Activated naive CD4-positive, alpha-beta T cell treated with anti-CD3 and anti-CD28 coated beads, Interleukin-2, amount 10 ng/mL, durations not matched to agents 7 days and 5 days (primary cell): Measurements from ENCODE around the gene TCF19.

Source experiments
- CTCF ChIA-PET: fragments of 350-600 bp; sonication (Branson Sonifier 250); formaldehyde crosslinking; loops from one replicate; lab custom pipeline; 2021; ENCODE audit warnings: antibody characterized with exemption; lab: Charles Lee
- DNase-seq: peaks from one replicate; pipeline ENCODE4 v3.0.0-alpha.2; 2020
- H3K27ac Mint-ChIP-seq: one replicate; pipeline ENCODE4 v1.8.0; 2021; ENCODE audit warnings: mild to moderate bottlenecking, moderate library complexity, mixed read lengths
- H3K27me3 Mint-ChIP-seq: one replicate; pipeline ENCODE4 v1.8.0; 2021; ENCODE audit warnings: mild to moderate bottlenecking, mixed read lengths
- H3K36me3 Mint-ChIP-seq: one replicate; pipeline ENCODE4 v1.8.0; 2021; ENCODE audit warnings: mixed read lengths
- H3K4me1 Mint-ChIP-seq: one replicate; pipeline ENCODE4 v1.8.0; 2021; ENCODE audit warnings: mixed read lengths
- H3K4me3 Mint-ChIP-seq: one replicate; pipeline ENCODE4 v1.8.0; 2021; ENCODE audit warnings: mild to moderate bottlenecking, moderate library complexity, mixed read lengths
- H3K9me3 Mint-ChIP-seq: one replicate; pipeline ENCODE4 v1.8.0; 2021; ENCODE audit warnings: mixed read lengths

The TCF19 gene

DNA sequence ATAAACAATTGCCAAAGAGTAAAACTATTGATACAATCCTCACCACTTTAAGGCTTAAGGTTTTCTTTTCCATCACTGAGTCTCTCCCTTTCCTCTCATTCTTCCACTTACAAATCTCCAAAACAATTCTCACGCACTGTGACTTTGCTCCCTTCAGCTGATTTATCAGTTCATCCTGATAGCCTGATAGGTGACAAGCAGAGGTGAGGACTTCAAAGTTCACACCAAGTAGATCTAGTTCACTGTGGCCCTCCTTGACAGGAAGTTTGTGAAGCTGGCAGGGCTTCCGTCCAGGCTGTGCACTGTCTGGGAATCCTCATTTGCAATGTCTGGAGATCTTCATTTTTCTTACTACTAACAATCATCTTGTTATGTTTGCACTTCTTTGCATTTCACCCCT is 47.2 kb downstream of the TCF19 start:
- no peak for DNase-seq
- peaks cover 20% of the 10 kb centered on the region for H3K36me3 Mint-ChIP-seq
- CTCF ChIA-PET = no interaction called here
- peaks cover 4% of the 10 kb centered on the region for H3K9me3 Mint-ChIP-seq
- H3K4me1 Mint-ChIP-seq = peaks cover 49% of the 10 kb centered on the region
- H3K4me3 Mint-ChIP-seq = peak overlapping the region; percentile 18
- H3K27ac Mint-ChIP-seq = peak overlapping the region; percentile 76
- H3K27me3 Mint-ChIP-seq = peaks cover 3% of the 10 kb centered on the region

DNA sequence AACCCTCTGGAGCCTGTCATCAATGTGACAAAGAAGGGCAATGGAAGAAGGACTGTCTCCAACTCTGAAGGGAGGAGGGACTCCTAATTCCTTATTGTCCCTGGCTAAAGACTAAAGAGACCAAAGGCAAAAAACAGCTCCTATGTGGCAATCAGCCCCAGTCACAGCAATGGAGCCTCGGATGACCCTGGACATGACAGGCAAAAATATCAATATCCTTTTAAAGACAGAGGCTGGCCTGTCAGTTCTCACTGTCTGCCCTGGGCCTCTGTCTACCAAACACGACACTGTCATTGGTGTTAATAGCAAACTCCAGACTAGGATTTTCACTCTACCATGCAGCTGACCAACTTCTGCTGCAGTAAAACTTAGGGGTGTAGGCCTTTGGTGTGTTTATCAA is 50.1 kb downstream of the TCF19 start:
- CTCF ChIA-PET = interaction anchor here (0.8 kb wide), 1 partner anchor 128 kb away, joined by 4 read pairs; no protein-coding TSS in a partner anchor
- DNase-seq = no peak
- no peaks in the 10 kb centered on the region for H3K9me3 Mint-ChIP-seq
- H3K27ac Mint-ChIP-seq = no peak overlapping the region
- peaks cover 4% of the 10 kb centered on the region for H3K36me3 Mint-ChIP-seq
- no peak overlapping the region for H3K4me3 Mint-ChIP-seq
- peaks cover 22% of the 10 kb centered on the region for H3K4me1 Mint-ChIP-seq
- peaks cover 3% of the 10 kb centered on the region for H3K27me3 Mint-ChIP-seq

DNA sequence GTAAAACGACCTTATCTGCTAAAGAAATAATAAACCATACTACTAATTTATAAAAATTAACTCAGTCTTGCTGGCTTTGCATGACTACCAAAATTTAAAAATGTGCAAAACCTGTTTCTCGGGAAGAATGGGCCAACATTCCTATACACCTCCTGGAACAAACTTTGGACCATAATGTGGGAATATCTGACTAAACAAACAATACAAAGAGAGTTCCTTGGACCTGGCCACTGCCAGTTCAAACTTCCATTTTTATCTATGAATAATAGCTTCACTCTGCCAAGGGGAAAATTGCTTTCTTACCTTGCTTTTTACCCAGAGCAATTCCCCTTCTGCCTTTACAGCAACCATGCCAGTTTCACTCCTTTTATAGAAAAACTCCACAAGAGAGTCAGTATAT is 50.7 kb downstream of the TCF19 start:
- DNase-seq = no peak
- CTCF ChIA-PET = interaction anchor here (1.2 kb wide), 1 partner anchor 158 kb away, joined by 3 read pairs; no protein-coding TSS in a partner anchor
- peaks cover 3% of the 10 kb centered on the region for H3K27me3 Mint-ChIP-seq
- H3K4me1 Mint-ChIP-seq = peaks cover 15% of the 10 kb centered on the region
- peaks cover 4% of the 10 kb centered on the region for H3K36me3 Mint-ChIP-seq
- no peak overlapping the region for H3K27ac Mint-ChIP-seq
- H3K4me3 Mint-ChIP-seq = no peak overlapping the region
- H3K9me3 Mint-ChIP-seq = no peaks in the 10 kb centered on the region

DNA sequence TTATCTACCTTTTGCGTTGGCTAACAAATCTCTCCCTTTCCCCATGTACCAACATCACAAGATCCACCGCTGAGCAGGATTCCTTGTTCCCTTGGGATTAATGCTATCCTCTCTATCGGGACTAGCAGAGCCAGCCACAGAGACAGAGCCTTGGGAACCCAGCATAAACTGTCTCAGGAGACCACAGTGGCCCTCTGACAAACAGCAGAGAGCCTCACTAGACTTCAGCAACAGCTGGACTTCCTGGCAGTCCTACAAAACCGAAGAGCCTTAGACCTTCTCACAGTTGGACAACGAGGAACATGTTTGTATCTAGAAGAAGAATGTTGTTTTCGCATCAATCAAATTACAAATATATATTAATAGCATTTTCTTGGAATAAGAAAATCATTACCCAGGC is 51.7 kb downstream of the TCF19 start:
- H3K4me3 Mint-ChIP-seq = no peak overlapping the region
- peaks cover 2% of the 10 kb centered on the region for H3K9me3 Mint-ChIP-seq
- H3K27me3 Mint-ChIP-seq = peaks cover 3% of the 10 kb centered on the region
- CTCF ChIA-PET = interaction anchor here (0.6 kb wide), 1 partner anchor 18 kb away, joined by 3 read pairs; no protein-coding TSS in a partner anchor
- H3K36me3 Mint-ChIP-seq = peaks cover 4% of the 10 kb centered on the region
- peaks cover 6% of the 10 kb centered on the region for H3K4me1 Mint-ChIP-seq
- H3K27ac Mint-ChIP-seq = no peak overlapping the region
- DNase-seq = no peak

DNA sequence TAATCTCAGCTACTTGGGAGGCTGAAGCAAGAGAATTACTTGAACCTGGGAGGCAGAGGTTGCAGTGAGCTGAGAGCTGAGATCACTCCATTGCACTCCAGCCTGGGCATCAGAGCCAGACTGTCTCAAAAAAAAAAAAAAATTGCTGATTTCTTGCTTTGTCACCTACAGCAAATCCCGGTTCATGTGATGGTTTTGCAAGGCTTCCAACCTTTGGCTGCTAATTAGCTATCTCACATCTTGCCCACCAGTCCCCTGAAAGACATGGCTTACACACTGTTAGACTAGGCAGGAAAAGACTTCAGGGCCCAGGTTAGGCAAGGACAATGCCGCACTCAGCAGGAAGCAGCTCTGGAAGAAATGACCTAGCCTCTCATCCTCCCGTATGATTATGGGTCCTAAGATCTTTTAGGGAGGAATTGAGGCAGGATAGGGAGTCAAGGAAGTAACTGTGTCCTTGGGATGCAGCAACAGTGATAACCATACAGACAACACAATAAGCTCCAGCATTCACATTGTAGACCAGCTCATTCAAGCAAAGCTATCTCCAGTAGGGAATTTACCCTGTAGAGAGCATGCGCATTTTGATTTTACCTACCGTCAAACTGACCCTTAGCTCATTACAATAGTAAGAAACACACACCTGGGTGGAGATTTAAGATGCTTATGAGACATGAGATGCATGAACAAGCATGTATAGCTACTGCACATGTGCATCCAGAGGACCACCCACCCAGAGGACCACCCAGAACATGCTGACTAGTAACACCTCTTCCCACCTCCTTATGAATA is 52.5 kb downstream of the TCF19 start:
- H3K27me3 Mint-ChIP-seq = peaks cover 3% of the 10 kb centered on the region
- CTCF ChIA-PET = interaction anchor here (0.6 kb wide), 1 partner anchor 18 kb away, joined by 3 read pairs; no protein-coding TSS in a partner anchor
- H3K4me1 Mint-ChIP-seq = peaks cover 2% of the 10 kb centered on the region
- peaks cover 2% of the 10 kb centered on the region for H3K9me3 Mint-ChIP-seq
- peaks cover 2% of the 10 kb centered on the region for H3K36me3 Mint-ChIP-seq
- DNase-seq = no peak
- H3K27ac Mint-ChIP-seq = no peak overlapping the region
- H3K4me3 Mint-ChIP-seq = no peak overlapping the region
